Stimulated activated CD4-positive, alpha-beta T cell treated with anti-CD3 and anti-CD28 coated beads, Interleukin-4, amount 100 ng/mL, for 1 hour (primary cell): ENCODE results near the gene DBN1.
"Not testable (repeated sequence)": the region's sequence is repeated elsewhere in the genome, so short reads cannot be mapped to it uniquely, and the experiment has no call there.

ENCODE experiments used
- DNase-seq: peaks from one replicate; pipeline ENCODE4 v3.0.0-alpha.2; 2020

Gene DBN1

GRCh38 chr5:177427211-177427822 lies 46.1 kb downstream of the DBN1 start:
- no peak for DNase-seq

GRCh38 chr5:177426566-177427210 lies 46.7 kb downstream of the DBN1 start, which contains the start of gene GRK6:
TSS of gene GRK6 (plus strand) at chr5:177426676. CDS start at chr5:177426846, 170 bp downstream.
- DNase-seq, result peak; percentile 72

GRCh38 chr5:177425801-177426565 lies 47.5 kb downstream of the DBN1 start:
- DNase-seq, result peak; percentile 98

DNA sequence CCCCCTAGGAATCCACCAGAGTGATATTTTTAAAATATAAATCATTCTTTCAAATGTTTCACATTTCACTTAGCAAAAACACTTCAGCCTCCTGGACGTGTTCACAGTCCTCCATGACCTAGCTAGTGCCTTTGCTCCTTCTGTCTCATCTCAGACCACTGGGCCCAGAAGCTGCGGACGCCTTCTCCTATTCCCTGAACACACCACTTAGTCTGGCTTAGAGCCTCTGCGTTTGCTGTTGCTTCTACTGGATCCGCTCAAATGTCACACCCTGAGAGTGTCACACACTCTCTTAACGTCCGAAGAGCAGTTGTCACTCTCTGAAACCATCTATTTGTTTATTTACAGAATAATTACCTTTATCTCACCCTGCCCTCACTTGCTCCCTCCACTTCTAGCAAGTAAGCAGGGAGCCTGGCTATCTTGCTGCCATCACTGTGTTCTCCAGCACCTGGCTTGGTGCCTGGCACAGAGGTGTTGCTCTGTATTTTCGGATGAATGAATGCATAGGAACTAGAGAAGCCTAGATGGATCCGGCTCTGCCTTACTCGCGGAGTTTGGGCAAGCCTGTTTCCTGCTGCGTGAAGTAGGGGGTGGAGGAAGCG lies 48.1 kb downstream of the DBN1 start:
- DNase-seq, result no peak

- DNase-seq, result no peak
Observed at GRCh38 chr5:177423671-177424070, 49.8 kb downstream of the DBN1 start.

DNA sequence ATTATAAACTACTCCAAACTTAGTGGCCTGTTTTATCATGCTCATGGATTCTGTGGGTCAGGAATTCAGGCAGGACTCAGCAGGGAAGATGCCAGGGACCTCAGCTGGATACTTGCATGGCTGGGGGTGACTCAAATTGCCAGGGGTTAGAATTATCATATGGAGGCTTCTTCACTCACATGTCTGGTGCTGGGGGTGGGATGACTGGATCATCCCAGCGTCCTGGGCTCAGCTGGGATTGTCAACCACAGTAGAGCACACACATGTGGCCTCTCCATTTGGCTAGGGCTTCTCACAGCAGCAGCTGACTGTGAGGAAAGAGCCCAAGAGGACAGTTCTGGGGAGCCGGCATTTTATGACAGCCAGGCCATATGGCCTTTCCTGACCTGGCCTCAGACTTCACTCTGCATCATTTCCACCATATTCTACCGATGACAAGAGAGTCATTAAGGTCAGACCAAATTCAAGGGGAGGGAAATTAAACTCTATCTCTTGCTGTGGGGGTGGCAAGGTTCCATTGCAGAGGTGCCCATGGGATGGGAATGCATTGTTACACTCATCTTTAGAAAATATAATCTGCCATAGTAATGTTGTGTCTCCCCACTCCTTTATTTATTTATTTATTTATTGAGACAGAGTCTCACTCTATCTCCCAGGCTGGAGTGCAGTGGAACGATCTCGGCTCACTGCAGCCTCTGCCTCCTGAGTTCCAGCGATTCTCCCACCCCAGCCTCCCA lies 52.2 kb downstream of the DBN1 start:
- DNase-seq, result no peak

DNA sequence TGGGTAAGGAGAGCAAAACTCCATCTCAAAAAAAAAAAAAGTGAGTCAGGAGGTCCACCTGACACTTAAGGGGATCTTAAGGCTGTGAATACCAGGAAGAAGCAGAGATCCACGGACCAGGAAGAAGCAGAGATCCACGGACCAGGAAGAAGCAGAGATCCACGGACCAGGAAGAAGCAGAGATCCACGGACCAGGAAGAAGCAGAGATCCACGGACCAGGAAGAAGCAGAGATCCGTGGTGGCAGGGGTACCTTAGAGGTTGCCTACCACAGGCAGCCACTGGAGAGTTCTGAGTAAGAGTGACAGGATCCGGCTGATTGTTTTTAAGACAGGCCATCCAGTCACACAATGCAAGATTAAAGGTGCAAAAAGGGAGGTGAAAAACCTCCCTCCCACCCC lies 53.0 kb downstream of the DBN1 start:
- DNase-seq, result not testable (repeated sequence)

GRCh38 chr5:177419046-177419445 lies 54.4 kb downstream of the DBN1 start:
- DNase-seq, result no peak

- DNase-seq, result not testable (repeated sequence)
Observed at GRCh38 chr5:177417081-177417480, 56.4 kb downstream of the DBN1 start.

- DNase-seq, result no peak
Observed at GRCh38 chr5:177414481-177414880, 59.0 kb downstream of the DBN1 start.

GRCh38 chr5:177412603-177413233 lies 60.7 kb downstream of the DBN1 start:
- no peak for DNase-seq

GRCh38 chr5:177410575-177410974 lies 62.9 kb downstream of the DBN1 start:
- DNase-seq, result no peak

- DNase-seq, result no peak
Observed at GRCh38 chr5:177409043-177409801, 64.2 kb downstream of the DBN1 start, which contains the start of gene F12. TSS of gene F12 (minus strand) at chr5:177409564. CDS start at chr5:177409527, 37 bp downstream.
